NCI-H128 (cell line): ENCODE measurements around the gene PIM1.
"Not testable (repeated sequence)": the region's sequence is repeated elsewhere in the genome, so short reads cannot be mapped to it uniquely, and the experiment has no call there.

ENCODE experiments used
- DNase-seq: peaks from one replicate; lab custom pipeline; 2025; ENCODE audit not compliant: unreplicated experiment; lab: John Stamatoyannopoulos, UW

PIM1 gene

GRCh38 chr6:37170273-37171200, 585 bp downstream of the PIM1 start:
- DNase-seq, result peak; percentile 25

GRCh38 chr6:37171201-37171969, 1.4 kb downstream of the PIM1 start:
- no peak for DNase-seq

GRCh38 chr6:37171970-37172812, 2.2 kb downstream of the PIM1 start:
- DNase-seq, result peak; percentile 83

- no peak for DNase-seq
Observed at GRCh38 chr6:37172912-37173492, 3.0 kb downstream of the PIM1 start.

GRCh38 chr6:37173493-37174195, 3.7 kb downstream of the PIM1 start:
- DNase-seq, result no peak

GRCh38 chr6:37174196-37174514, 4.2 kb downstream of the PIM1 start:
- DNase-seq, result no peak

GRCh38 chr6:37174515-37175331, 4.8 kb downstream of the PIM1 start:
- no peak for DNase-seq

GRCh38 chr6:37175332-37176267, 5.6 kb downstream of the PIM1 start:
- DNase-seq, result no peak

GRCh38 chr6:37176268-37177076, 6.5 kb downstream of the PIM1 start:
- DNase-seq, result no peak

GRCh38 chr6:37177077-37177934, 7.4 kb downstream of the PIM1 start:
- DNase-seq, result no peak

GRCh38 chr6:37177935-37178517, 8.1 kb downstream of the PIM1 start:
- no peak for DNase-seq

- DNase-seq, result no peak
Observed at GRCh38 chr6:37180075-37180474, 10.1 kb downstream of the PIM1 start.

- not testable (repeated sequence) for DNase-seq
Observed at GRCh38 chr6:37180610-37181009, 10.7 kb downstream of the PIM1 start.

GRCh38 chr6:37182736-37183590, 13.0 kb downstream of the PIM1 start:
- DNase-seq, result no peak
